K562 (cell line): ENCODE results near the gene RNF168. TPM values are rescaled to one million over a fixed set of nuclear protein-coding genes. Genes with fewer than 3 reads are reported as not detected.

Experiments
- BCOR ChIP-seq: fragments of 450-650 bp; IDR thresholded peaks from 2 replicates; pipeline ENCODE4 v1.6.1; 2016
- EHMT2 ChIP-seq: fragments of 450-650 bp; IDR thresholded peaks from 2 replicates; pipeline ENCODE4 v1.6.1; 2018; ENCODE audit warnings: antibody characterized with exemption
- ESRRA ChIP-seq: fragments of 450-650 bp; IDR thresholded peaks from 2 replicates; pipeline ENCODE4 v1.6.1; 2014; ENCODE audit warnings: low read depth, mild to moderate bottlenecking, moderate library complexity, borderline replicate concordance
- FOXJ2 ChIP-seq: fragments of 200-800 bp; sonication (Bioruptor generic); IDR thresholded peaks from 2 replicates; pipeline ENCODE4 v1.6.1; 2016; ENCODE audit warnings: missing genetic modification characterization, missing compliant biosample characterization
- NBN ChIP-seq: fragments of 450-650 bp; IDR thresholded peaks from 2 replicates; pipeline ENCODE4 v1.6.1; 2016; ENCODE audit warnings: low read depth, mild to moderate bottlenecking
- NFIC ChIP-seq: fragments of 450-650 bp; IDR thresholded peaks from 2 replicates; pipeline ENCODE4 v1.6.1; 2017; ENCODE audit warnings: mild to moderate bottlenecking, inconsistent platforms
- XRCC4 ChIP-seq: IDR thresholded peaks from one replicate; pipeline ENCODE4 v1.6.1; 2011; ENCODE audit not compliant: insufficient read depth, insufficient read length; ENCODE audit errors: extremely low read depth
- ZNF780A ChIP-seq: fragments of 250-450 bp; sonication (Bioruptor Pico); IDR thresholded peaks from 2 replicates; pipeline ENCODE4 v1.5.0; 2021; ENCODE audit warnings: mild to moderate bottlenecking
- polyA plus RNA-seq, 8 experiments: library from polyadenylated mRNA; depleted of rRNA in 4 of 8; stranded (reverse) in 5 of 8; unstranded in 3 of 8; fragments of >200 nt; fragmentation: Nextera tagmentation in 2 of 8; fragmentation: Illumina TruSeq in 1 of 8; extraction: Ambion mirVana in 2 of 8; extraction: Trizol in 1 of 8; gene quantifications; 2 replicates each; pipeline versions ENCODE4 v1.2.1 to v1.2.3, GENCODE V29; 2011 to 2014; ENCODE audit warnings: inconsistent platforms in 1 of 8, missing spikeins in 1 of 8
- total RNA-seq, 7 experiments: library from RNA; depleted of rRNA in 6 of 7; stranded (reverse); fragments of >200 nt in 6 of 7; fragmentation: Illumina TruSeq in 2 of 7; extraction: Trizol in 2 of 7; gene quantifications; 2 replicates each; pipeline versions ENCODE4 v1.2.1 to v1.2.3, GENCODE V29; 2011 to 2021; ENCODE audit warnings: low replicate concordance in 1 of 7
- TF ChIP-seq, protein P1 (sequence below): fragments of 250-450 bp; sonication (Bioruptor Pico); IDR thresholded peaks from 2 replicates; pipeline ENCODE4 v1.9.0; 2021; ENCODE audit warnings: mild to moderate bottlenecking
- TF ChIP-seq, protein P2 (sequence below): fragments of 200-800 bp; sonication (Bioruptor generic); IDR thresholded peaks from 2 replicates; pipeline ENCODE4 v1.6.1; 2016; ENCODE audit warnings: missing genetic modification characterization, missing compliant biosample characterization
- TF ChIP-seq, protein P3 (sequence below), 2 experiments: fragments of 450-650 bp; formaldehyde crosslinking in 1 of 2; IDR thresholded peaks; 2 replicates each; pipeline versions ENCODE4 v1.4.0 to v1.6.1; 2014 to 2020; ENCODE audit warnings: mild to moderate bottlenecking in 2 of 2, borderline replicate concordance in 1 of 2, low read depth in 1 of 2
- TF ChIP-seq, protein P4 (sequence below), 3 experiments: IDR thresholded peaks in 2 of 3; conservative IDR thresholded peaks in 1 of 3; 2 replicates each; pipeline ENCODE4 v1.5.1; 2011 to 2012; ENCODE audit warnings: low read length in 3 of 3, mild to moderate bottlenecking in 3 of 3, control low read depth in 2 of 3, improper control_type of control experiment in 1 of 3, inconsistent platforms in 1 of 3, low read depth in 1 of 3, mixed read lengths in 1 of 3, moderate library complexity in 1 of 3; ENCODE audit not compliant: insufficient read depth in 2 of 3

RNF168 gene
- total and polyA plus RNA-seq, 9 of the 15 experiments (the other 6 are each of a cell fraction or from before 2014, with no cell fraction given) = 6.0 to 32.1 (median 16.6) TPM

DNA sequence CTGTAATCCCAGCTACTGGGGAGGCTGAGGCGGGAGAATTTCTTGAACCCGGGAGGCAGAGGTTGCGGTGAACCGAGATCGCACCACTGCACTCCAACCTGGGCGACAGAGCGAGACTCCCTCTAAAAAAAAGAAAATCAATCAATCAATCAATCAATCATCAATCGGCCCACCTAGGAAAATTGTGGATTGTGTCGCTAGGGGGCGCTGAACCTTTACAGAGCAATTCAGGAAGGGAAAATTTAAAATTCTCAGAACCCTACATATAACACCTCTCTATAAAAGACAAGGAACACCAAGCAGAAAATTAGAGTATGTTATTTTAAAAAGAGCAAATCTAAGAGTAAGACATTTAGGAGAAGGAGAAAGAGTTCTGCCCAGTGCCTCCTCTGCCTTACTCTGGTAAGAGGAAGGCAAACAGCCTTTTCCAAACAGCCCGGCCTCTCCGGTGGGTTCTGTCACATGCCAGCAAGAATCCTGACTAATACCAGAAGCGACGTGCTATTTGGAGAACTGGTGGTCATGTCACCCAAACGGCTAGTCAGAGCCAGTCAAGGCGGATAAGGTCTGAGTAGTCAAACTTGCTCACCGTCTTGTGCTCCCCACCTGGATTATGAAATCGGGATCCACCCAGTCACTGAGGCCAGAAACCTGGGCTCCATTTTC, 33.9 kb upstream of the RNF168 start (continued):
- TF ChIP-seq, protein P1, sequence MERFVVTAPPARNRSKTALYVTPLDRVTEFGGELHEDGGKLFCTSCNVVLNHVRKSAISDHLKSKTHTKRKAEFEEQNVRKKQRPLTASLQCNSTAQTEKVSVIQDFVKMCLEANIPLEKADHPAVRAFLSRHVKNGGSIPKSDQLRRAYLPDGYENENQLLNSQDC (CRISPR knock-in tag) = no peak
- no peak for TF ChIP-seq FOXJ2
- TF ChIP-seq ZNF780A = no peak
- TF ChIP-seq, protein P2, sequence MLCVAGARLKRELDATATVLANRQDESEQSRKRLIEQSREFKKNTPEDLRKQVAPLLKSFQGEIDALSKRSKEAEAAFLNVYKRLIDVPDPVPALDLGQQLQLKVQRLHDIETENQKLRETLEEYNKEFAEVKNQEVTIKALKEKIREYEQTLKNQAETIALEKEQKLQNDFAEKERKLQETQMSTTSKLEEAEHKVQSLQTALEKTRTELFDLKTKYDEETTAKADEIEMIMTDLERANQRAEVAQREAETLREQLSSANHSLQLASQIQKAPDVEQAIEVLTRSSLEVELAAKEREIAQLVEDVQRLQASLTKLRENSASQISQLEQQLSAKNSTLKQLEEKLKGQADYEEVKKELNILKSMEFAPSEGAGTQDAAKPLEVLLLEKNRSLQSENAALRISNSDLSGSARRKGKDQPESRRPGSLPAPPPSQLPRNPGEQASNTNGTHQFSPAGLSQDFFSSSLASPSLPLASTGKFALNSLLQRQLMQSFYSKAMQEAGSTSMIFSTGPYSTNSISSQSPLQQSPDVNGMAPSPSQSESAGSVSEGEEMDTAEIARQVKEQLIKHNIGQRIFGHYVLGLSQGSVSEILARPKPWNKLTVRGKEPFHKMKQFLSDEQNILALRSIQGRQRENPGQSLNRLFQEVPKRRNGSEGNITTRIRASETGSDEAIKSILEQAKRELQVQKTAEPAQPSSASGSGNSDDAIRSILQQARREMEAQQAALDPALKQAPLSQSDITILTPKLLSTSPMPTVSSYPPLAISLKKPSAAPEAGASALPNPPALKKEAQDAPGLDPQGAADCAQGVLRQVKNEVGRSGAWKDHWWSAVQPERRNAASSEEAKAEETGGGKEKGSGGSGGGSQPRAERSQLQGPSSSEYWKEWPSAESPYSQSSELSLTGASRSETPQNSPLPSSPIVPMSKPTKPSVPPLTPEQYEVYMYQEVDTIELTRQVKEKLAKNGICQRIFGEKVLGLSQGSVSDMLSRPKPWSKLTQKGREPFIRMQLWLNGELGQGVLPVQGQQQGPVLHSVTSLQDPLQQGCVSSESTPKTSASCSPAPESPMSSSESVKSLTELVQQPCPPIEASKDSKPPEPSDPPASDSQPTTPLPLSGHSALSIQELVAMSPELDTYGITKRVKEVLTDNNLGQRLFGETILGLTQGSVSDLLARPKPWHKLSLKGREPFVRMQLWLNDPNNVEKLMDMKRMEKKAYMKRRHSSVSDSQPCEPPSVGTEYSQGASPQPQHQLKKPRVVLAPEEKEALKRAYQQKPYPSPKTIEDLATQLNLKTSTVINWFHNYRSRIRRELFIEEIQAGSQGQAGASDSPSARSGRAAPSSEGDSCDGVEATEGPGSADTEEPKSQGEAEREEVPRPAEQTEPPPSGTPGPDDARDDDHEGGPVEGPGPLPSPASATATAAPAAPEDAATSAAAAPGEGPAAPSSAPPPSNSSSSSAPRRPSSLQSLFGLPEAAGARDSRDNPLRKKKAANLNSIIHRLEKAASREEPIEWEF = peak; percentile 100
- TF ChIP-seq ESRRA = no peak
- TF ChIP-seq, protein P3, sequence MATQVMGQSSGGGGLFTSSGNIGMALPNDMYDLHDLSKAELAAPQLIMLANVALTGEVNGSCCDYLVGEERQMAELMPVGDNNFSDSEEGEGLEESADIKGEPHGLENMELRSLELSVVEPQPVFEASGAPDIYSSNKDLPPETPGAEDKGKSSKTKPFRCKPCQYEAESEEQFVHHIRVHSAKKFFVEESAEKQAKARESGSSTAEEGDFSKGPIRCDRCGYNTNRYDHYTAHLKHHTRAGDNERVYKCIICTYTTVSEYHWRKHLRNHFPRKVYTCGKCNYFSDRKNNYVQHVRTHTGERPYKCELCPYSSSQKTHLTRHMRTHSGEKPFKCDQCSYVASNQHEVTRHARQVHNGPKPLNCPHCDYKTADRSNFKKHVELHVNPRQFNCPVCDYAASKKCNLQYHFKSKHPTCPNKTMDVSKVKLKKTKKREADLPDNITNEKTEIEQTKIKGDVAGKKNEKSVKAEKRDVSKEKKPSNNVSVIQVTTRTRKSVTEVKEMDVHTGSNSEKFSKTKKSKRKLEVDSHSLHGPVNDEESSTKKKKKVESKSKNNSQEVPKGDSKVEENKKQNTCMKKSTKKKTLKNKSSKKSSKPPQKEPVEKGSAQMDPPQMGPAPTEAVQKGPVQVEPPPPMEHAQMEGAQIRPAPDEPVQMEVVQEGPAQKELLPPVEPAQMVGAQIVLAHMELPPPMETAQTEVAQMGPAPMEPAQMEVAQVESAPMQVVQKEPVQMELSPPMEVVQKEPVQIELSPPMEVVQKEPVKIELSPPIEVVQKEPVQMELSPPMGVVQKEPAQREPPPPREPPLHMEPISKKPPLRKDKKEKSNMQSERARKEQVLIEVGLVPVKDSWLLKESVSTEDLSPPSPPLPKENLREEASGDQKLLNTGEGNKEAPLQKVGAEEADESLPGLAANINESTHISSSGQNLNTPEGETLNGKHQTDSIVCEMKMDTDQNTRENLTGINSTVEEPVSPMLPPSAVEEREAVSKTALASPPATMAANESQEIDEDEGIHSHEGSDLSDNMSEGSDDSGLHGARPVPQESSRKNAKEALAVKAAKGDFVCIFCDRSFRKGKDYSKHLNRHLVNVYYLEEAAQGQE (IDR thresholded peaks at IDR 0.05; ENCODE audit: borderline replicate concordance) = peak; percentile 18
- TF ChIP-seq, protein P3 (CRISPR knock-in tag; IDR thresholded peaks at IDR 0.05; ENCODE audit: low read depth) = no peak
- no peak for TF ChIP-seq NBN
- peak; percentile 10; the same call in 1 of the 2 replicates for TF ChIP-seq BCOR
- no peak for TF ChIP-seq NFIC
- TF ChIP-seq, protein P4, sequence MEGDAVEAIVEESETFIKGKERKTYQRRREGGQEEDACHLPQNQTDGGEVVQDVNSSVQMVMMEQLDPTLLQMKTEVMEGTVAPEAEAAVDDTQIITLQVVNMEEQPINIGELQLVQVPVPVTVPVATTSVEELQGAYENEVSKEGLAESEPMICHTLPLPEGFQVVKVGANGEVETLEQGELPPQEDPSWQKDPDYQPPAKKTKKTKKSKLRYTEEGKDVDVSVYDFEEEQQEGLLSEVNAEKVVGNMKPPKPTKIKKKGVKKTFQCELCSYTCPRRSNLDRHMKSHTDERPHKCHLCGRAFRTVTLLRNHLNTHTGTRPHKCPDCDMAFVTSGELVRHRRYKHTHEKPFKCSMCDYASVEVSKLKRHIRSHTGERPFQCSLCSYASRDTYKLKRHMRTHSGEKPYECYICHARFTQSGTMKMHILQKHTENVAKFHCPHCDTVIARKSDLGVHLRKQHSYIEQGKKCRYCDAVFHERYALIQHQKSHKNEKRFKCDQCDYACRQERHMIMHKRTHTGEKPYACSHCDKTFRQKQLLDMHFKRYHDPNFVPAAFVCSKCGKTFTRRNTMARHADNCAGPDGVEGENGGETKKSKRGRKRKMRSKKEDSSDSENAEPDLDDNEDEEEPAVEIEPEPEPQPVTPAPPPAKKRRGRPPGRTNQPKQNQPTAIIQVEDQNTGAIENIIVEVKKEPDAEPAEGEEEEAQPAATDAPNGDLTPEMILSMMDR (IDR thresholded peaks at IDR 0.05 in 2 of 3, conservative IDR thresholded peaks at IDR 0.05 in 1 of 3; ENCODE audit: insufficient read depth in 2 of 3, low read depth in 1 of 3, low read length in 3 of 3) = peak; percentile 31 to 64 (median 62); a peak in 4 of 6 replicates
- TF ChIP-seq EHMT2 = no peak
- no peak for TF ChIP-seq XRCC4
